Cardiac muscle cell (in vitro differentiated cells and primary cell): Measurements from ENCODE around the gene PPTC7. TPM values are rescaled to one million over a fixed set of nuclear protein-coding genes. Genes with fewer than 3 reads are reported as not detected.

Experiments
- DNase-seq, 2 donors: peaks; one replicate each; pipeline versions ENCODE4 v3.0.0 to v3.0.0-alpha.2; 2010 to 2017; ENCODE audit warnings: low read depth in 1 of 2, low spot score in 1 of 2
- H3K27ac ChIP-seq: fragments of 200-600 bp; sonication (generic); 2 replicates; pipeline ENCODE4 v1.5.1; 2016
- H3K27me3 ChIP-seq: fragments of 200-600 bp; sonication (generic); 2 replicates; pipeline ENCODE4 v1.6.0; 2016; ENCODE audit warnings: control low read depth
- H3K36me3 ChIP-seq: fragments of 200-600 bp; sonication (generic); 2 replicates; pipeline ENCODE4 v1.5.1; 2016; ENCODE audit warnings: control low read depth
- H3K4me1 ChIP-seq: fragments of 200-600 bp; sonication (generic); 2 replicates; pipeline ENCODE4 v1.8.1; 2017; ENCODE audit warnings: low read depth, mild to moderate bottlenecking, mixed run types
- H3K4me3 ChIP-seq: fragments of 200-600 bp; sonication (generic); 2 replicates; pipeline ENCODE4 v1.5.1; 2016; ENCODE audit warnings: mild to moderate bottlenecking
- H3K9me3 ChIP-seq: fragments of 200-600 bp; sonication (generic); 2 replicates; pipeline ENCODE4 v1.5.1; 2017; ENCODE audit warnings: low read depth, mild to moderate bottlenecking, control low read depth
- polyA plus RNA-seq: library from polyadenylated mRNA; unstranded; fragments of >200 nt; fragmentation: Nextera tagmentation; extraction: Ambion mirVana; gene quantifications from 2 replicates; pipeline ENCODE4 v1.2.1, GENCODE V29; 2016
- total RNA-seq: library from RNA; depleted of rRNA; stranded (reverse); fragments of >200 nt; gene quantifications from 2 replicates; pipeline ENCODE4 v1.2.3, GENCODE V29; 2016
- TF ChIP-seq, protein P1 (sequence below): IDR thresholded peaks from 2 replicates; pipeline ENCODE4 v1.5.1; 2012; ENCODE audit warnings: low read depth, mild to moderate bottlenecking, low read length

The PPTC7 gene
- total and polyA plus RNA-seq, 2 experiments from 2014 or later = 16.3 to 21.7 TPM

DNA sequence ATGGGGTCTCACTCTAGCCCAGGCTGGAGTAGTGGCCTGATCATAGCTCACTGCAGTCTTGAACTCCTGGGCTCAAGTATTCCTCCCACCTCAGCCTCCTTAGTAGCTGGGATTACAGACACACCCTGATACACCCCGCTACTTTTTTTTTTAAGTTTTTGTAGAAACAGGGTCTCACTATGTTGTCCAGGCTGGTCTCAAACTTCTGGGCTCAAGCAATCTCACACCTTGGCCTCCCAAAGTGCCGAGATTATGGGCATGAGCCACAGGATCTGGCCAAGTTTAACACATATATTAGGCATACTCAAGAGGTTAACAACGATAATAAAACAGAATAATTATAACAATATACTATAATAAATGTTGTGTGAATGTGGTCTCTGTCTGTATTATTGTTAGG is 25.8 kb downstream of the PPTC7 start:
- TF ChIP-seq, protein P1, sequence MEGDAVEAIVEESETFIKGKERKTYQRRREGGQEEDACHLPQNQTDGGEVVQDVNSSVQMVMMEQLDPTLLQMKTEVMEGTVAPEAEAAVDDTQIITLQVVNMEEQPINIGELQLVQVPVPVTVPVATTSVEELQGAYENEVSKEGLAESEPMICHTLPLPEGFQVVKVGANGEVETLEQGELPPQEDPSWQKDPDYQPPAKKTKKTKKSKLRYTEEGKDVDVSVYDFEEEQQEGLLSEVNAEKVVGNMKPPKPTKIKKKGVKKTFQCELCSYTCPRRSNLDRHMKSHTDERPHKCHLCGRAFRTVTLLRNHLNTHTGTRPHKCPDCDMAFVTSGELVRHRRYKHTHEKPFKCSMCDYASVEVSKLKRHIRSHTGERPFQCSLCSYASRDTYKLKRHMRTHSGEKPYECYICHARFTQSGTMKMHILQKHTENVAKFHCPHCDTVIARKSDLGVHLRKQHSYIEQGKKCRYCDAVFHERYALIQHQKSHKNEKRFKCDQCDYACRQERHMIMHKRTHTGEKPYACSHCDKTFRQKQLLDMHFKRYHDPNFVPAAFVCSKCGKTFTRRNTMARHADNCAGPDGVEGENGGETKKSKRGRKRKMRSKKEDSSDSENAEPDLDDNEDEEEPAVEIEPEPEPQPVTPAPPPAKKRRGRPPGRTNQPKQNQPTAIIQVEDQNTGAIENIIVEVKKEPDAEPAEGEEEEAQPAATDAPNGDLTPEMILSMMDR = no peak
- no peaks in the 10 kb centered on the region for H3K27me3 ChIP-seq
- H3K4me3 ChIP-seq = no peak overlapping the region
- no peaks in the 10 kb centered on the region for H3K9me3 ChIP-seq
- H3K36me3 ChIP-seq = no peaks in the 10 kb centered on the region
- H3K27ac ChIP-seq = peak overlapping the region; percentile 74
- no peak for DNase-seq
- peaks cover 28% of the 10 kb centered on the region for H3K4me1 ChIP-seq

- no peaks in the 10 kb centered on the region for H3K36me3 ChIP-seq
- H3K27ac ChIP-seq = peak overlapping the region; percentile 74
- H3K27me3 ChIP-seq = no peaks in the 10 kb centered on the region
- DNase-seq = no peak
- no peaks in the 10 kb centered on the region for H3K9me3 ChIP-seq
- no peak overlapping the region for H3K4me3 ChIP-seq
- TF ChIP-seq, protein P1 = no peak
- H3K4me1 ChIP-seq = peaks cover 32% of the 10 kb centered on the region
These were observed 26.4 kb downstream of the PPTC7 start for GRCh38 chr12:110556705-110557104.

DNA sequence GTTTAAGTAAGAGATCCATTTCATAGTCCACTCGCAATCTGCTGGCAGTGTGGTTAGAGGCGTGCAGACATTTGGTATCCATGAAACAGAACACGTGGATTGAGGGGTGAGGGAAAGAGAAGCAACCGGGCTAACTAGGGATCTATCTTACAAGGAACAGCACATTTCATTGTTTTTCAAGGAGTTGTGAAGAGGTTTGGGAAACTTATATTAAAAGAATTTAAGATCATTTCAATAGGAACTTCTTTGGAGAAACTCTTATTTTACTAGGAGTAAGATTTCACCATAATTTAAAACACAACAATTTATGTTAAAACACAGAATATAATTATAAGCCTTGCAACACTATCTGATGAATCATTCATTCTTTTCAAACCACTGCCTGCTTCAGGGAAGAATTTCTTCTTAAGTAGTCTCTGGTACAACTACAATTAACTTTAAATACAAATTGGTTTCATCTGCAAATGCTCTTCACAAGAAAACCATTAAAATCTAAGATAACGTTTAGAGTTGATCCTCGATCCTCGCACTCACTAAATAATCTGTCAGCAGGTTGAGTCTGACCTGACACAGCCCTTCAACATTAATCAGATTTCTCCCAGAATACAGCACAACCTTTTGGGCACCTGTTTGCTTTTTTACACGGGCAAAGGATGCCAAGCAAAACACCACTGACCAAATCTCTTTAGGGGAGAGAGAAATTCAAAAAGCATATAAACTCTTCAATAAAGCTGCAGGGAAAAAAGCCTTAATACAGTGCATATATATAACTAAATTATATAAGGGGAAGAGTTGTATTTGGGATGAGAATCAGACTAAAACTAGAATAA is 27.3 kb downstream of the PPTC7 start:
- TF ChIP-seq, protein P1 = no peak
- Histone ChIP-seq H3K27ac (peak overlapping the region; percentile 74), H3K4me1 (peaks cover 39% of the 10 kb centered on the region)

DNA sequence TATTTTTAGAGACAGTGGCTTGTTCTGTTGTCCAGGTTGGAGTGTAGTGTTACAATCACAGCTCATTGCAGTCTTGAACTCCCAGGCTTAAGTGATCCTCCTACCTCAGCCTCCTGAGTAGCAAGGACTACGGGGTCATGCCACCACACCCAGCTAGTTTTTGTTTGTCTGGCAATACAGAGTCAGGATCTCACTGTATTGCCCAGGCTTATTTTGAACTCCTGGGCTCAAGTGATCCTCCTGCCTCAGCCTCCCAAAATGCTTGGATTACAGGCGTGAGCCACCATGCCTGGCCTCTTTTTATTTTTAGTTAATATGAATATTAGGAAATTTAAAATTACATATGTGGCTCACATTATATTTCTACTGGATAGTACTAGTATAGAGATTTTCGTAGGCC is 28.9 kb downstream of the PPTC7 start:
- no peaks in the 10 kb centered on the region for H3K36me3 ChIP-seq
- peaks cover 54% of the 10 kb centered on the region for H3K4me1 ChIP-seq
- H3K9me3 ChIP-seq = no peaks in the 10 kb centered on the region
- H3K27me3 ChIP-seq = no peaks in the 10 kb centered on the region
- H3K27ac ChIP-seq = no peak overlapping the region
- TF ChIP-seq, protein P1 = no peak
- no peak overlapping the region for H3K4me3 ChIP-seq
- DNase-seq = no peak

More for the DNA sequence above, 27.3 kb downstream of the PPTC7 start:
- H3K9me3 ChIP-seq = no peaks in the 10 kb centered on the region
- no peak overlapping the region for H3K4me3 ChIP-seq
- H3K27me3 ChIP-seq = no peaks in the 10 kb centered on the region
- DNase-seq = peak in 1 of 2 donors; percentile 76
- H3K36me3 ChIP-seq = no peaks in the 10 kb centered on the region

DNA sequence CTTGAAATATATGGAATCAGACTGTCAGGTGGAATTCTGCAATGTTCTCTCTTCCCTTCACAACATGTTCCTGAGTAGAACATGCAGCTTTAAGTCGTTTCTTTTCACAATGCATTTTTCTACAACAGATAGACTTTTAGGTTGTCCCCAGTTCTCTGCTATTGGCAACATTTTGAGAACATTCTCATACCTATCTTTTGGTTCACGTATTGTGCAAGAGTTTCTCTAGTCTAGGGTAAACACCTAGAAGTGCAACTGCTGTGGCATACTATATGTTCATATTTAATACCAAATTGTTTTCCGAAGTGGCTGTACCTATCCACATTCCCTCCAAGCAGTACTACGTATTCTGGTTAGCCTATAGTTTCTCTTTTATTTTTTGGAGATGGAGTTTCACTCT is 32.1 kb downstream of the PPTC7 start:
- no peaks in the 10 kb centered on the region for H3K36me3 ChIP-seq
- H3K9me3 ChIP-seq = no peaks in the 10 kb centered on the region
- peak overlapping the region; percentile 96 for H3K27ac ChIP-seq
- peaks cover 56% of the 10 kb centered on the region for H3K4me1 ChIP-seq
- no peak overlapping the region for H3K4me3 ChIP-seq
- H3K27me3 ChIP-seq = no peaks in the 10 kb centered on the region
- TF ChIP-seq, protein P1 = no peak
- DNase-seq = no peak
